ENCODE measurements around the gene MAD1L1.
"Not testable (repeated sequence)": the region's sequence is repeated elsewhere in the genome, so short reads cannot be mapped to it uniquely, and the experiment has no call there.

Gene MAD1L1

GRCh38 chr7:1824151-1824881, 408.4 kb downstream of the MAD1L1 start:
- H3K9ac ChIP-seq (ENCODE audit: low read depth, low read length); H3K27me3 ChIP-seq (ENCODE audit: control insufficient read depth, insufficient read depth, low read length); H3K9me3 ChIP-seq (ENCODE audit: control insufficient read depth, insufficient read depth, low read length); H3K4me3 ChIP-seq (ENCODE audit: low read depth, low read length); H3K36me3 ChIP-seq (ENCODE audit: control insufficient read depth, insufficient read depth, low read length); H3K4me1 ChIP-seq (ENCODE audit: control insufficient read depth, insufficient read depth, low read length): not testable (repeated sequence)

GRCh38 chr7:1823376-1824150, 409.2 kb downstream of the MAD1L1 start:
- no peaks in the 10 kb centered on the region for H3K27me3 ChIP-seq (ENCODE audit: control insufficient read depth, insufficient read depth, low read length)
- no peaks in the 10 kb centered on the region for H3K36me3 ChIP-seq (ENCODE audit: control insufficient read depth, insufficient read depth, low read length)
- no peak overlapping the region for H3K9ac ChIP-seq (ENCODE audit: low read depth, low read length)
- H3K4me1 ChIP-seq (ENCODE audit: control insufficient read depth, insufficient read depth, low read length), result no peaks in the 10 kb centered on the region
- H3K9me3 ChIP-seq (ENCODE audit: control insufficient read depth, insufficient read depth, low read length), result no peaks in the 10 kb centered on the region
- no peak overlapping the region for H3K4me3 ChIP-seq (ENCODE audit: low read depth, low read length)

- Histone ChIP-seq H3K4me3 (ENCODE audit: low read depth, low read length) (no peak overlapping the region), H3K9me3 (ENCODE audit: control insufficient read depth, insufficient read depth, low read length) (no peaks in the 10 kb centered on the region), H3K9ac (ENCODE audit: low read depth, low read length) (no peak overlapping the region)
Observed at GRCh38 chr7:1819259-1819841, 413.4 kb downstream of the MAD1L1 start.

GRCh38 chr7:1818575-1819258, 414.0 kb downstream of the MAD1L1 start:
- no peak overlapping the region for H3K9ac ChIP-seq (ENCODE audit: low read depth, low read length)
- H3K36me3 ChIP-seq (ENCODE audit: control insufficient read depth, insufficient read depth, low read length), result no peaks in the 10 kb centered on the region
- H3K4me1 ChIP-seq (ENCODE audit: control insufficient read depth, insufficient read depth, low read length), result no peaks in the 10 kb centered on the region
- H3K4me3 ChIP-seq (ENCODE audit: low read depth, low read length), result no peak overlapping the region
- H3K9me3 ChIP-seq (ENCODE audit: control insufficient read depth, insufficient read depth, low read length), result no peaks in the 10 kb centered on the region
- H3K27me3 ChIP-seq (ENCODE audit: control insufficient read depth, insufficient read depth, low read length), result no peaks in the 10 kb centered on the region

More at GRCh38 chr7:1819259-1819841, 413.4 kb downstream of the MAD1L1 start:
- Histone ChIP-seq H3K36me3 (ENCODE audit: control insufficient read depth, insufficient read depth, low read length) (no peaks in the 10 kb centered on the region), H3K4me1 (ENCODE audit: control insufficient read depth, insufficient read depth, low read length) (no peaks in the 10 kb centered on the region), H3K27me3 (ENCODE audit: control insufficient read depth, insufficient read depth, low read length) (no peaks in the 10 kb centered on the region)

- Histone ChIP-seq H3K36me3 (ENCODE audit: control insufficient read depth, insufficient read depth, low read length) (no peaks in the 10 kb centered on the region), H3K4me3 (ENCODE audit: low read depth, low read length) (no peak overlapping the region), H3K4me1 (ENCODE audit: control insufficient read depth, insufficient read depth, low read length) (no peaks in the 10 kb centered on the region), H3K9me3 (ENCODE audit: control insufficient read depth, insufficient read depth, low read length) (no peaks in the 10 kb centered on the region), H3K9ac (ENCODE audit: low read depth, low read length) (no peak overlapping the region), H3K27me3 (ENCODE audit: control insufficient read depth, insufficient read depth, low read length) (no peaks in the 10 kb centered on the region)
Observed at GRCh38 chr7:1817061-1817712, 415.6 kb downstream of the MAD1L1 start.

GRCh38 chr7:1816451-1816850, 416.3 kb downstream of the MAD1L1 start:
- not testable (repeated sequence) for H3K27me3 ChIP-seq (ENCODE audit: control insufficient read depth, insufficient read depth, low read length); H3K4me1 ChIP-seq (ENCODE audit: control insufficient read depth, insufficient read depth, low read length)

GRCh38 chr7:1815551-1816281, 417.0 kb downstream of the MAD1L1 start:
- H3K36me3 ChIP-seq (ENCODE audit: control insufficient read depth, insufficient read depth, low read length); H3K9ac ChIP-seq (ENCODE audit: low read depth, low read length); H3K27me3 ChIP-seq (ENCODE audit: control insufficient read depth, insufficient read depth, low read length); H3K4me1 ChIP-seq (ENCODE audit: control insufficient read depth, insufficient read depth, low read length); H3K4me3 ChIP-seq (ENCODE audit: low read depth, low read length); H3K9me3 ChIP-seq (ENCODE audit: control insufficient read depth, insufficient read depth, low read length): not testable (repeated sequence)

More at GRCh38 chr7:1816451-1816850, 416.3 kb downstream of the MAD1L1 start:
- not testable (repeated sequence) for H3K4me3 ChIP-seq (ENCODE audit: low read depth, low read length); H3K9ac ChIP-seq (ENCODE audit: low read depth, low read length); H3K36me3 ChIP-seq (ENCODE audit: control insufficient read depth, insufficient read depth, low read length); H3K9me3 ChIP-seq (ENCODE audit: control insufficient read depth, insufficient read depth, low read length)

GRCh38 chr7:1815051-1815481, 417.7 kb downstream of the MAD1L1 start:
- H3K4me3 ChIP-seq (ENCODE audit: low read depth, low read length), result no peak overlapping the region
- no peaks in the 10 kb centered on the region for H3K9me3 ChIP-seq (ENCODE audit: control insufficient read depth, insufficient read depth, low read length)
- H3K9ac ChIP-seq (ENCODE audit: low read depth, low read length), result no peak overlapping the region
- no peaks in the 10 kb centered on the region for H3K4me1 ChIP-seq (ENCODE audit: control insufficient read depth, insufficient read depth, low read length)
- H3K27me3 ChIP-seq (ENCODE audit: control insufficient read depth, insufficient read depth, low read length), result no peaks in the 10 kb centered on the region
- no peaks in the 10 kb centered on the region for H3K36me3 ChIP-seq (ENCODE audit: control insufficient read depth, insufficient read depth, low read length)

GRCh38 chr7:1814089-1814811, 418.5 kb downstream of the MAD1L1 start:
- no peak overlapping the region for H3K9ac ChIP-seq (ENCODE audit: low read depth, low read length)
- no peaks in the 10 kb centered on the region for H3K9me3 ChIP-seq (ENCODE audit: control insufficient read depth, insufficient read depth, low read length)
- no peaks in the 10 kb centered on the region for H3K27me3 ChIP-seq (ENCODE audit: control insufficient read depth, insufficient read depth, low read length)
- H3K4me3 ChIP-seq (ENCODE audit: low read depth, low read length), result no peak overlapping the region
- H3K36me3 ChIP-seq (ENCODE audit: control insufficient read depth, insufficient read depth, low read length), result no peaks in the 10 kb centered on the region
- no peaks in the 10 kb centered on the region for H3K4me1 ChIP-seq (ENCODE audit: control insufficient read depth, insufficient read depth, low read length)

- Histone ChIP-seq H3K4me3 (ENCODE audit: low read depth, low read length) (no peak overlapping the region), H3K36me3 (ENCODE audit: control insufficient read depth, insufficient read depth, low read length) (no peaks in the 10 kb centered on the region), H3K4me1 (ENCODE audit: control insufficient read depth, insufficient read depth, low read length) (no peaks in the 10 kb centered on the region), H3K9me3 (ENCODE audit: control insufficient read depth, insufficient read depth, low read length) (no peaks in the 10 kb centered on the region), H3K9ac (ENCODE audit: low read depth, low read length) (no peak overlapping the region), H3K27me3 (ENCODE audit: control insufficient read depth, insufficient read depth, low read length) (no peaks in the 10 kb centered on the region)
Observed at GRCh38 chr7:1813394-1814088, 419.2 kb downstream of the MAD1L1 start.
